ENCODE results near the gene ITPKC.

The ITPKC gene

GRCh38 chr19:40747536-40747935 is 30.6 kb downstream of the ITPKC start:
- TF ChIP-seq RAD21 (IDR thresholded peaks at IDR 0.05; ENCODE audit: low read depth) (no peak), NFIC (IDR thresholded peaks at IDR 0.05) (no peak), TAF1 (IDR thresholded peaks at IDR 0.05; ENCODE audit: low read depth) (no peak), CEBPB (IDR thresholded peaks at IDR 0.05) (no peak), YY1 (IDR thresholded peaks at IDR 0.05; ENCODE audit: low read depth) (no peak), ZBTB7A (IDR thresholded peaks at IDR 0.05; ENCODE audit: low read depth) (no peak), MAX (IDR thresholded peaks at IDR 0.05) (no peak), FOXM1 (IDR thresholded peaks at IDR 0.05; ENCODE audit: borderline replicate concordance, low read depth) (no peak), TEAD4 (IDR thresholded peaks at IDR 0.05) (no peak), EGR1 (IDR thresholded peaks at IDR 0.05) (no peak)
- TF ChIP-seq, protein P1, sequence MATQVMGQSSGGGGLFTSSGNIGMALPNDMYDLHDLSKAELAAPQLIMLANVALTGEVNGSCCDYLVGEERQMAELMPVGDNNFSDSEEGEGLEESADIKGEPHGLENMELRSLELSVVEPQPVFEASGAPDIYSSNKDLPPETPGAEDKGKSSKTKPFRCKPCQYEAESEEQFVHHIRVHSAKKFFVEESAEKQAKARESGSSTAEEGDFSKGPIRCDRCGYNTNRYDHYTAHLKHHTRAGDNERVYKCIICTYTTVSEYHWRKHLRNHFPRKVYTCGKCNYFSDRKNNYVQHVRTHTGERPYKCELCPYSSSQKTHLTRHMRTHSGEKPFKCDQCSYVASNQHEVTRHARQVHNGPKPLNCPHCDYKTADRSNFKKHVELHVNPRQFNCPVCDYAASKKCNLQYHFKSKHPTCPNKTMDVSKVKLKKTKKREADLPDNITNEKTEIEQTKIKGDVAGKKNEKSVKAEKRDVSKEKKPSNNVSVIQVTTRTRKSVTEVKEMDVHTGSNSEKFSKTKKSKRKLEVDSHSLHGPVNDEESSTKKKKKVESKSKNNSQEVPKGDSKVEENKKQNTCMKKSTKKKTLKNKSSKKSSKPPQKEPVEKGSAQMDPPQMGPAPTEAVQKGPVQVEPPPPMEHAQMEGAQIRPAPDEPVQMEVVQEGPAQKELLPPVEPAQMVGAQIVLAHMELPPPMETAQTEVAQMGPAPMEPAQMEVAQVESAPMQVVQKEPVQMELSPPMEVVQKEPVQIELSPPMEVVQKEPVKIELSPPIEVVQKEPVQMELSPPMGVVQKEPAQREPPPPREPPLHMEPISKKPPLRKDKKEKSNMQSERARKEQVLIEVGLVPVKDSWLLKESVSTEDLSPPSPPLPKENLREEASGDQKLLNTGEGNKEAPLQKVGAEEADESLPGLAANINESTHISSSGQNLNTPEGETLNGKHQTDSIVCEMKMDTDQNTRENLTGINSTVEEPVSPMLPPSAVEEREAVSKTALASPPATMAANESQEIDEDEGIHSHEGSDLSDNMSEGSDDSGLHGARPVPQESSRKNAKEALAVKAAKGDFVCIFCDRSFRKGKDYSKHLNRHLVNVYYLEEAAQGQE (IDR thresholded peaks at IDR 0.05; ENCODE audit: low read depth): no peak
- TF ChIP-seq, protein P2, sequence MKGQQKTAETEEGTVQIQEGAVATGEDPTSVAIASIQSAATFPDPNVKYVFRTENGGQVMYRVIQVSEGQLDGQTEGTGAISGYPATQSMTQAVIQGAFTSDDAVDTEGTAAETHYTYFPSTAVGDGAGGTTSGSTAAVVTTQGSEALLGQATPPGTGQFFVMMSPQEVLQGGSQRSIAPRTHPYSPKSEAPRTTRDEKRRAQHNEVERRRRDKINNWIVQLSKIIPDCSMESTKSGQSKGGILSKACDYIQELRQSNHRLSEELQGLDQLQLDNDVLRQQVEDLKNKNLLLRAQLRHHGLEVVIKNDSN (IDR thresholded peaks at IDR 0.05): no peak

DNA sequence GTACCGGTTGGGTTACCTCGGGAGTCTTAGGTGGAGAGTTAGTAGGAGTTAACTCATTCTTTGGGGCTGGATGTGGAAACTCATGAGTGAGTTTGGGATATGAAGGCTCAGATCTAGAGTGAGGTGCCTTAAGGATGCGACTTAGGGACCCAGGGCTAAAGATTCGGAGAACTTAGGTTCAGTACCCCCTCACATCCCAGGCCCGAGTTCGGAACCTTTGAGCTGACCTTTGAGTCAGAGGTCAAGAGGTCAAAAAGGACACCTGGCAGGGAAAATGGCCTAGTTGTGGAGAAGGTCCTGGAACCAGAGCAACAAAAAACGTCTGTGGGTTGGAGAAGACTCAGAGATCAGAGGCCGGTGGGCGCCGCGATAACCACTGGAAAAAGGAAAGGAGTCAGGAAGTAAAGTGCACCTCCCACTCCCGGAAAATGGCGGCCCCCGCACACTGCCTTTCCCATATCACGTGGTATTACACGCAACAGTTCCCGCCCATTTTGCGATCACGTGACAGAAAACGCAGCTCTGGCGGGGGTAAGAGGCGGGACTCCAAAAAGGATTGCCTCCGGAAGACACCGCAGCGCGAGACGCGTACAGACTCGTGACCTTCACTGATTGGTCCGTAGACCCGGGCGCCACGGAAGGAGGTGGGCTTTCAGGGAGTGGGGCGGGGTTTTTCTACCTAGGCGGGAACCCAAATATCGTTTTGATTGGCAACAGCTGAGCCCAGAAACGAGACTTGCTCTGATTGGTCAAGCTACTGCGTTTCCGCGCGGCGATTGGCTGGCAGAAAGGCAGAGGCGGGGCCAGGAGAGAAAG is 33.4 kb downstream of the ITPKC start, which contains the start of gene ACTMAP:
Gene ACTMAP, minus strand, starts transcription at position 420 of the 816 bp plus-strand sequence. CDS start 674 bp downstream, outside the sequence.
- TF ChIP-seq CREB1 (IDR thresholded peaks at IDR 0.05; ENCODE audit: low read depth) (peak; percentile 67), NFIC (IDR thresholded peaks at IDR 0.05) (no peak), MAX (IDR thresholded peaks at IDR 0.05) (peak; percentile 89), TAF1 (IDR thresholded peaks at IDR 0.05; ENCODE audit: low read depth) (peak; percentile 60; the same call in 1 of the 2 replicates), ZBTB7A (IDR thresholded peaks at IDR 0.05; ENCODE audit: low read depth) (no peak), YY1 (IDR thresholded peaks at IDR 0.05; ENCODE audit: low read depth) (peak; percentile 95), EGR1 (IDR thresholded peaks at IDR 0.05) (no peak)
- TF ChIP-seq, protein P2 (IDR thresholded peaks at IDR 0.05): peak; percentile 99
- TF ChIP-seq, protein P1 (IDR thresholded peaks at IDR 0.05; ENCODE audit: low read depth): no peak

GRCh38 chr19:40750874-40751537 is 34.1 kb downstream of the ITPKC start, which contains the start of gene SNRPA:
SNRPA (plus strand) TSS chr19:40751203; CDS start chr19:40751409, 206 bp downstream.
- TF ChIP-seq EP300 (IDR thresholded peaks at IDR 0.05; ENCODE audit: borderline replicate concordance): no peak
- TF ChIP-seq TEAD4 (IDR thresholded peaks at IDR 0.05): no peak
- TF ChIP-seq, protein P1 (IDR thresholded peaks at IDR 0.05; ENCODE audit: low read depth): no peak
- TF ChIP-seq RAD21 (IDR thresholded peaks at IDR 0.05; ENCODE audit: low read depth): no peak
- TF ChIP-seq CREB1 (IDR thresholded peaks at IDR 0.05; ENCODE audit: low read depth): no peak
- TF ChIP-seq YY1 (IDR thresholded peaks at IDR 0.05; ENCODE audit: low read depth): 0 out of 2 replicates have a peak, but pooled peaks have one; percentile 11
- TF ChIP-seq, protein P2 (IDR thresholded peaks at IDR 0.05): peak; percentile 56
- no peak for TF ChIP-seq NFIC (IDR thresholded peaks at IDR 0.05)
- peak; percentile 97 for TF ChIP-seq MAX (IDR thresholded peaks at IDR 0.05)
- no peak for TF ChIP-seq CEBPB (IDR thresholded peaks at IDR 0.05)
- peak; percentile 72; the same call in 1 of the 2 replicates for TF ChIP-seq TAF1 (IDR thresholded peaks at IDR 0.05; ENCODE audit: low read depth)
